Activated CD4-positive, alpha-beta T cell treated with anti-CD3 and anti-CD28 coated beads for 36 hours (primary cell): ENCODE results near the gene RTKN2. TPM values are rescaled to one million over a fixed set of nuclear protein-coding genes. Genes with fewer than 3 reads are reported as not detected.

Experiments used
- ATAC-seq: fragments of 200-7000 bp; cut with Tn5 transposase; one replicate; pipeline ENCODE4 v1.10.0; 2021; ENCODE audit warnings: mild to moderate bottlenecking, moderate library complexity
- CTCF ChIA-PET: fragments of 350-600 bp; sonication (Branson Sonifier 250); formaldehyde crosslinking; loops from one replicate; lab custom pipeline; 2021; ENCODE audit warnings: antibody characterized with exemption; lab: Charles Lee
- POLR2A ChIA-PET: fragments of 350-600 bp; sonication (Branson Sonifier 250); formaldehyde crosslinking; loops from one replicate; lab custom pipeline; 2021; ENCODE audit warnings: antibody characterized with exemption, inconsistent platforms; lab: Charles Lee
- DNase-seq: peaks from one replicate; pipeline ENCODE4 v3.0.0-alpha.2; 2020
- H3K27ac Mint-ChIP-seq: one replicate; pipeline ENCODE4 v1.8.0; 2021; ENCODE audit warnings: mixed read lengths
- H3K27me3 Mint-ChIP-seq: one replicate; pipeline ENCODE4 v1.8.0; 2021; ENCODE audit warnings: mixed read lengths
- H3K36me3 Mint-ChIP-seq: one replicate; pipeline ENCODE4 v1.8.0; 2021; ENCODE audit warnings: low read depth, mixed read lengths
- H3K4me1 Mint-ChIP-seq: one replicate; pipeline ENCODE4 v1.8.0; 2021; ENCODE audit warnings: mixed read lengths
- H3K4me3 Mint-ChIP-seq: one replicate; pipeline ENCODE4 v1.8.0; 2021; ENCODE audit warnings: mild to moderate bottlenecking, moderate library complexity, mixed read lengths
- H3K9me3 Mint-ChIP-seq: one replicate; pipeline ENCODE4 v1.8.0; 2021; ENCODE audit warnings: low read depth, mixed read lengths
- intact Hi-C, 2 experiments: fragments of 100-400 bp; cut with DNase I in 1 of 2; cut with micrococcal nuclease in 1 of 2; formaldehyde crosslinking; loops; one replicate each; pipeline versions ENCODE4 v1.14.2 to v1.15.1; 2022 to 2024; cut with DNase I, micrococcal nuclease
- total RNA-seq, 2 experiments: library from RNA; stranded (reverse); gene quantifications; one replicate each; pipeline ENCODE4 v1.2.3, GENCODE V29; 2021

RTKN2 gene
- total RNA-seq = 1 to 10 TPM; 4.8 TPM

- Mint-ChIP-seq H3K9me3 (no peaks in the 10 kb centered on the region), H3K4me3 (peak within 1 kb of the TSS; percentile 82), H3K27ac (peak within 1 kb of the TSS; percentile 51), H3K36me3 (no peaks in the 10 kb centered on the region), H3K4me1 (peaks cover 14% of the 10 kb centered on the region), H3K27me3 (peaks cover 31% of the 10 kb centered on the region)
- intact Hi-C loops = loop anchor here (1.0 to 5.0 kb wide), 3 partner anchors 104 to 165 kb away; partner anchors contain the start of gene ZNF365 (in 1 of the 2)
- ChIA-PET POLR2A (interaction anchor here (0.6 kb wide), 1 partner anchor 204 kb away, joined by 4 read pairs; no protein-coding TSS in a partner anchor), CTCF (interaction anchor here (1.0 to 3.7 kb wide), 3 partner anchors 15 to 24 kb away, joined by 3 to 14 read pairs (median 5); no protein-coding TSS in a partner anchor)
- ATAC-seq (peak; percentile 88), DNase-seq (peak; percentile 83)
These were observed at the start of gene RTKN2 for GRCh38 chr10:62268399-62269114. TSS of gene RTKN2 (minus strand) at chr10:62268844. CDS start at chr10:62268610, 234 bp downstream.

- intact Hi-C loops = no loop called here
- POLR2A ChIA-PET = no interaction called here
- no peak overlapping the region for H3K27ac Mint-ChIP-seq
- peaks cover 10% of the 10 kb centered on the region for H3K27me3 Mint-ChIP-seq
- H3K4me3 Mint-ChIP-seq = no peak overlapping the region
- no peaks in the 10 kb centered on the region for H3K36me3 Mint-ChIP-seq
- H3K4me1 Mint-ChIP-seq = no peaks in the 10 kb centered on the region
- H3K9me3 Mint-ChIP-seq = no peaks in the 10 kb centered on the region
- ATAC-seq (no peak), DNase-seq (no peak)
- CTCF ChIA-PET = interaction anchor here (0.7 kb wide), 2 partner anchors 59 to 1525 kb away, joined by 3 read pairs; no protein-coding TSS in a partner anchor
These were observed 48.6 kb upstream of the RTKN2 start for GRCh38 chr10:62317257-62317656.

DNA sequence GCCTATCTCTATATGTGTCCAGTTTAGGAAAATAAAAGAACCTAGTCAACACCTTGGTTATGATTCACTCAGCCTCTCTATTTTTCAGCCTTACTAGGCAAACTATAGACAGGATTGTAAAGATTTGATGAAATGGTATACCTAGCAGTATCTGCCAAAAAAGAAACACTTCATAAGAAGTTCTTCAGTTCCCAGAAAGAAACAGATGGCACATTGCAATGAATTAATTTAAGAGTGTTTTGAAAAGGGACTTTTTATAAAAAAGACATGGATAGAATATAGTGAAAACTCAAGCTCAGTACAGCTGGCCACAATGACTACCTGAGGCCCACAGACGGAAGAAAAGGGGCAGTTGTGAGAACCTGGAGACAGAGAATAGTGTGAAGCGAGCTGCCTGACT, 40.6 kb upstream of the RTKN2 start:
- Mint-ChIP-seq H3K36me3 (no peaks in the 10 kb centered on the region), H3K4me1 (peaks cover 23% of the 10 kb centered on the region), H3K27ac (no peak overlapping the region), H3K4me3 (no peak overlapping the region), H3K27me3 (no peaks in the 10 kb centered on the region), H3K9me3 (no peaks in the 10 kb centered on the region)
- ATAC-seq = no peak
- intact Hi-C loops = no loop called here
- ChIA-PET CTCF (interaction anchor here (0.6 to 1.3 kb wide), 3 partner anchors 44 to 414 kb away, joined by 3 read pairs; no protein-coding TSS in a partner anchor), POLR2A (no interaction called here)
- DNase-seq = no peak

- no peaks in the 10 kb centered on the region for H3K9me3 Mint-ChIP-seq
- H3K4me3 Mint-ChIP-seq = no peak overlapping the region
- H3K27ac Mint-ChIP-seq = no peak overlapping the region
- peaks cover 24% of the 10 kb centered on the region for H3K4me1 Mint-ChIP-seq
- DNase-seq = no peak
- intact Hi-C loops = no loop called here
- no peak for ATAC-seq
- no peaks in the 10 kb centered on the region for H3K36me3 Mint-ChIP-seq
- no peaks in the 10 kb centered on the region for H3K27me3 Mint-ChIP-seq
- ChIA-PET CTCF (interaction anchor here (0.6 kb wide), 1 partner anchor 9 kb away, joined by 3 read pairs; no protein-coding TSS in a partner anchor), POLR2A (no interaction called here)
These were observed 39.5 kb upstream of the RTKN2 start for GRCh38 chr10:62308101-62308500.

DNA sequence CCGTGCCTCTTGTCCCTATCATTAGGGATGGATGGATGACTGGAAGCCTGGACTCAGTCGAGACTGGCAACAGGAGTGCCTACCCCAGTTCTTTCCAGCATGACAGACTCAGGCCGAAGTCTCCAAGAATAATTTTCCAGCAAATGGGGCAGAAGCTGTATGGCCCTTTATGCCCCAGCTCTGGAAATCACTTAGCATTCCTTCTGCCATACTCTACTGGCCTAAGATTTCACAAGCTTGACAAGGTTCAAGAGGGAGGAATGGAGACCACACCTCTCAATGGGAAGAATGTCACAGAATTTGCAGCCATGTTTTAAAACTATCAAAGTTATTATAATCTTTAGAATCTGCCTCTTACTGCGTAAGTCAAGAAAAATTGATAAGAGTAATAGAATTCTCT, 39.0 kb upstream of the RTKN2 start:
- no peak overlapping the region for H3K27ac Mint-ChIP-seq
- H3K4me1 Mint-ChIP-seq = peaks cover 28% of the 10 kb centered on the region
- CTCF ChIA-PET = interaction anchor here (0.6 to 1.0 kb wide), 2 partner anchors 8 to 34 kb away, joined by 3 read pairs; no protein-coding TSS in a partner anchor
- no peak overlapping the region for H3K4me3 Mint-ChIP-seq
- DNase-seq = no peak
- no peaks in the 10 kb centered on the region for H3K27me3 Mint-ChIP-seq
- H3K9me3 Mint-ChIP-seq = no peaks in the 10 kb centered on the region
- intact Hi-C loops = no loop called here
- ATAC-seq = no peak
- H3K36me3 Mint-ChIP-seq = no peaks in the 10 kb centered on the region
- POLR2A ChIA-PET = no interaction called here

DNA sequence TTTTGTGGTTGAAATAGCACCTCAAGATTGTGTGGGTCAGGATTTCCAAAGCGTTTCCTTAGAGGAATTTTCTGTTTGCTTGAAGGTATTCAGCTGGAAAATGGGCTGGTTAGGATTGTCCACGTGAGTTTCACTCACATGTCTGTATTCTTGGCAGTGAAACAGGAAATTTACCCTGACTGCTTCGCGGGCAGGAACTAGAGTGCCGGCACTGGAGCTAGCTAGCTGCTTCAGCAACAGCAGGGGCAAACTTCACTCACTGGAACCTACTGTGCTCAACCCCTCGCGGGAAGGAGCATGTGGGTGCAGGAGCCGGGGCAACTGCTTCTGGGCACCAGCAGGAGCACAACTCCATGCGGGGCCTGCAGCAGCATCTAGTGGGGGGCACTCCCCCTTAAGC, 38.0 kb upstream of the RTKN2 start:
- ATAC-seq = no peak
- no peaks in the 10 kb centered on the region for H3K9me3 Mint-ChIP-seq
- no peaks in the 10 kb centered on the region for H3K27me3 Mint-ChIP-seq
- peak; percentile 25 for DNase-seq
- intact Hi-C loops = no loop called here
- H3K36me3 Mint-ChIP-seq = no peaks in the 10 kb centered on the region
- H3K4me3 Mint-ChIP-seq = no peak overlapping the region
- peaks cover 31% of the 10 kb centered on the region for H3K4me1 Mint-ChIP-seq
- H3K27ac Mint-ChIP-seq = no peak overlapping the region
- ChIA-PET CTCF (interaction anchor here (1.0 kb wide), 1 partner anchor 33 kb away, joined by 3 read pairs; no protein-coding TSS in a partner anchor), POLR2A (no interaction called here)

- peaks cover 2% of the 10 kb centered on the region for H3K36me3 Mint-ChIP-seq
- peaks cover 31% of the 10 kb centered on the region for H3K4me1 Mint-ChIP-seq
- ChIA-PET CTCF (no interaction called here), POLR2A (no interaction called here)
- intact Hi-C loops = no loop called here
- no peak overlapping the region for H3K27ac Mint-ChIP-seq
- no peak overlapping the region for H3K4me3 Mint-ChIP-seq
- H3K27me3 Mint-ChIP-seq = no peaks in the 10 kb centered on the region
- ATAC-seq (peak; percentile 47), DNase-seq (no peak)
- peaks cover 2% of the 10 kb centered on the region for H3K9me3 Mint-ChIP-seq
These were observed 37.2 kb upstream of the RTKN2 start for GRCh38 chr10:62305813-62306212.

- POLR2A ChIA-PET = no interaction called here
- DNase-seq (no peak), ATAC-seq (no peak)
- Mint-ChIP-seq H3K36me3 (peaks cover 2% of the 10 kb centered on the region), H3K27ac (no peak overlapping the region), H3K27me3 (no peaks in the 10 kb centered on the region), H3K9me3 (peaks cover 2% of the 10 kb centered on the region), H3K4me3 (no peak overlapping the region), H3K4me1 (peaks cover 31% of the 10 kb centered on the region)
- CTCF ChIA-PET = interaction anchor here (0.6 to 1.1 kb wide), 2 partner anchors 8 to 59 kb away, joined by 3 read pairs; no protein-coding TSS in a partner anchor
- intact Hi-C loops = no loop called here
These were observed 35.3 kb upstream of the RTKN2 start for GRCh38 chr10:62303922-62304321.

- ATAC-seq (no peak), DNase-seq (no peak)
- peaks cover 31% of the 10 kb centered on the region for H3K4me1 Mint-ChIP-seq
- intact Hi-C loops = no loop called here
- H3K4me3 Mint-ChIP-seq = no peak overlapping the region
- peaks cover 2% of the 10 kb centered on the region for H3K9me3 Mint-ChIP-seq
- no peak overlapping the region for H3K27ac Mint-ChIP-seq
- peaks cover 2% of the 10 kb centered on the region for H3K36me3 Mint-ChIP-seq
- ChIA-PET CTCF (interaction anchor here (0.8 kb wide), 1 partner anchor 135 kb away, joined by 3 read pairs; no protein-coding TSS in a partner anchor), POLR2A (no interaction called here)
- H3K27me3 Mint-ChIP-seq = peaks cover 2% of the 10 kb centered on the region
These were observed 34.1 kb upstream of the RTKN2 start for GRCh38 chr10:62302760-62303159.

DNA sequence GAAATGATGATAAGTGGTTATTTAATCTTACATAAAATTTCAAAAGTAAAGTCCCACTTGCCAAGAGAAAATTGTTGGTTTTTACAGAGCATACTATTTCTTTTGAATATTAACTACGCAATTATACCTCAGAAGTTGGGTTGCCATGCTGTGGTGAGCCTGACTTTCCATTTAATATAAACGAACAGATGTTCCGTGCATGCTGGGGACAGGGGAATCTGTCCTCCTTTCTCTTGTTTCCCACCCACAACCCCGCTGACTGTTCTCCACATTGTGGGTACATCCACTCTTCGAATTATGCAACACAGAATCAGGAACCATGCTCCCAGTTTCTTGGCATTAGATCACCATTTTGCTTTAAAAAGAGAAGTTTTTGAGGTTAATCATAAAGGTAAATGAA, 29.2 kb upstream of the RTKN2 start:
- ChIA-PET CTCF (no interaction called here), POLR2A (no interaction called here)
- Mint-ChIP-seq H3K27ac (no peak overlapping the region), H3K9me3 (peaks cover 2% of the 10 kb centered on the region), H3K27me3 (peaks cover 10% of the 10 kb centered on the region), H3K4me3 (no peak overlapping the region), H3K4me1 (peaks cover 4% of the 10 kb centered on the region), H3K36me3 (peaks cover 2% of the 10 kb centered on the region)
- DNase-seq = no peak
- ATAC-seq = no peak
- intact Hi-C loops = no loop called here

DNA sequence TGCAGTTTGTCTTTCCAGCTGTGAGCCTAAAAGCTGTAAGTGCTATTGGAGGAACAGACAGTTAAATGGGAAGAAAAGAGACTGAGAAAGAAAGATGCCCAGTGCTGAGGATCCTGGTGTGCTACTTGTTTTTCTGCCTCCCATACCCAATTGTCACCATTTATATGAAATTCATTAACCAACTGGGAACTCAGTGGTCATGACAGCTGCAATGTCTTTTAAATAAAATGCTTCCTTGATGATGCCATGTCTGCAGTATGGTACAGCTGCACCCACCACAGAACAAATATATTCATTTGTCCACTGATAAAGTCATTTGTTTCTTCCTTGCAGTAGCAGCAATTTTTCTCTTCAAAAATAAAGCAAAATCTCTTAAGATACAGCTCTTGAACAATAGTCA, 15.6 kb upstream of the RTKN2 start:
- ATAC-seq (no peak), DNase-seq (no peak)
- Mint-ChIP-seq H3K4me1 (no peaks in the 10 kb centered on the region), H3K36me3 (no peaks in the 10 kb centered on the region), H3K27me3 (peaks cover 7% of the 10 kb centered on the region), H3K4me3 (no peak overlapping the region), H3K9me3 (no peaks in the 10 kb centered on the region), H3K27ac (no peak overlapping the region)
- ChIA-PET POLR2A (interaction anchor here (0.9 kb wide), 1 partner anchor 452 kb away, joined by 3 read pairs; no protein-coding TSS in a partner anchor), CTCF (interaction anchor here (0.7 kb wide), 1 partner anchor 224 kb away, joined by 3 read pairs; no protein-coding TSS in a partner anchor)
- intact Hi-C loops = no loop called here
